PC-9 (cell line): ENCODE data around the gene PTGR1. TPM values are rescaled to one million over a fixed set of nuclear protein-coding genes. Genes with fewer than 3 reads are reported as not detected.
A peak's percentile ranks its signal among the peaks of the same experiment; 100 is the strongest.

ENCODE experiments used
- BruUV-seq: library from RNA; stranded (reverse); fragments of 400-500 nt; replicated peaks from 2 replicates; lab custom pipeline; 2021; lab: Mats Ljungman, UMichigan
- CTCF ChIA-PET: fragments of 300-600 bp; sonication (Branson Sonifier 250); formaldehyde crosslinking; loops from one replicate; lab custom pipeline; 2022; ENCODE audit warnings: antibody characterized with exemption; lab: Charles Lee
- POLR2A ChIA-PET: fragments of 300-600 bp; sonication (Branson Sonifier 250); formaldehyde crosslinking; loops from one replicate; lab custom pipeline; 2022; ENCODE audit warnings: antibody characterized with exemption; ENCODE audit not compliant: unreplicated experiment; lab: Charles Lee
- DNase-seq, 2 experiments: peaks; one replicate each; pipeline versions ENCODE4 v3.0.0 to v3.0.0-alpha.2; 2015 to 2022; ENCODE audit warnings: mixed read lengths in 1 of 2
- H2AFZ ChIP-seq: fragments of 200-600 bp; sonication (generic); 2 replicates; pipeline ENCODE4 v1.8.1; 2017; ENCODE audit warnings: antibody characterized with exemption
- H3F3A ChIP-seq: fragments of 200-600 bp; sonication (generic); 2 replicates; pipeline ENCODE4 v1.8.1; 2017; ENCODE audit warnings: antibody characterized with exemption, mild to moderate bottlenecking, low read depth; ENCODE audit not compliant: insufficient read depth
- H3K27ac ChIP-seq: fragments of 200-600 bp; sonication (generic); 2 replicates; pipeline ENCODE4 v1.6.1; 2016; ENCODE audit warnings: mixed run types
- H3K27me3 ChIP-seq: fragments of 200-600 bp; sonication (generic); 2 replicates; pipeline ENCODE4 v1.6.1; 2016; ENCODE audit warnings: low read depth, mixed run types; ENCODE audit not compliant: insufficient read depth
- H3K36me3 ChIP-seq: fragments of 200-600 bp; sonication (generic); 2 replicates; pipeline ENCODE4 v1.6.1; 2016; ENCODE audit warnings: low read depth, mixed run types
- H3K4me1 ChIP-seq: fragments of 200-600 bp; sonication (generic); replicated peaks from 2 replicates; pipeline ENCODE4 v1.6.1; 2016; ENCODE audit warnings: mixed run types; ENCODE audit not compliant: insufficient read depth
- H3K4me2 ChIP-seq: fragments of 200-600 bp; sonication (generic); 2 replicates; pipeline ENCODE4 v1.6.1; 2017; ENCODE audit warnings: mixed run types
- H3K4me3 ChIP-seq: fragments of 200-600 bp; sonication (generic); 2 replicates; pipeline ENCODE4 v1.6.1; 2016; ENCODE audit warnings: mixed run types
- H3K79me2 ChIP-seq: fragments of 200-600 bp; sonication (generic); 2 replicates; pipeline ENCODE4 v1.6.1; 2017; ENCODE audit warnings: low read depth, mixed run types
- H3K9me2 ChIP-seq: fragments of 200-600 bp; sonication (generic); 2 replicates; pipeline ENCODE4 v1.8.1; 2017; ENCODE audit warnings: mild to moderate bottlenecking; ENCODE audit not compliant: insufficient read depth
- H3K9me3 ChIP-seq: fragments of 200-600 bp; sonication (generic); 2 replicates; pipeline ENCODE4 v1.8.1; 2016; ENCODE audit warnings: low read depth; ENCODE audit not compliant: insufficient read depth
- H4K20me1 ChIP-seq: fragments of 200-600 bp; sonication (generic); 2 replicates; pipeline ENCODE4 v1.8.1; 2017; ENCODE audit not compliant: insufficient read depth
- EZH2 ChIP-seq: fragments of 200-600 bp; sonication (generic); IDR thresholded peaks from 2 replicates; pipeline ENCODE4 v1.8.0; 2017; ENCODE audit warnings: antibody characterized with exemption, low read depth
- intact Hi-C: fragments of 100-400 bp; cut with micrococcal nuclease; formaldehyde crosslinking; loops from one replicate; pipeline ENCODE4 v1.10.0; 2022; ENCODE audit not compliant: unreplicated experiment
- total RNA-seq: library from RNA; stranded (reverse); gene quantifications from 2 replicates; pipeline ENCODE4 v1.2.3, GENCODE V29; 2021
- TF ChIP-seq, protein P1 (sequence below): fragments of 200-600 bp; sonication (generic); conservative IDR thresholded peaks from 2 replicates; pipeline ENCODE4 v1.6.1; 2017; ENCODE audit warnings: mixed run types, antibody characterized with exemption, mild to moderate bottlenecking, moderate library complexity

The PTGR1 gene
- total RNA-seq, 1 experiment from 2014 or later: 635 TPM

DNA sequence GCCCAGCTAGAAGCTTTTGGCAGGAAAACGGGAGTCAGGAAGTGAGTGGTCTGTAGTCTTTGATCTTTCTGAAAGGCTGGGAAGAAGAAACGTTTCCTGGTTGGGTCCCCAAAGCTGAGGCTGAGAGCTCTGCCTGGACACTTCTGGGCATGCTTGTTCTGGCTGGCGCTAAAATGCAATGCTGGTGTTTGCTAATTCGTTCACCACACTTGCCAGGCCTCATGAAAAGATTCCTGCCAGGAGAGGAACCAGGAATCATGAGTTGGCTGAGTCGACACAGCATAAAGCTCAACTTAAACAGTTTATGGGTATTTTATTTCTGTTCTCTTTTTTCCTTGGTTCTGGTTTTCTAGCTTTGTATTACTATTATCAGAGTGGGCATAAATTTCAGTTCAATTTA lies 10.7 kb upstream of the PTGR1 start:
- Histone ChIP-seq H3K4me3 (no peak overlapping the region), H3K36me3 (no peaks in the 10 kb centered on the region), H3K9me2 (no peaks in the 10 kb centered on the region), H3F3A (peaks cover 9% of the 10 kb centered on the region; the same call in 1 of the 2 replicates), H3K27ac (peak overlapping the region; percentile 74), H3K79me2 (no peaks in the 10 kb centered on the region), H3K9me3 (0 out of 2 replicates have a peak, but pooled peaks cover 5% of the 10 kb centered on the region), H3K27me3 (no peaks in the 10 kb centered on the region), H3K4me1 (peaks cover 25% of the 10 kb centered on the region), H4K20me1 (no peaks in the 10 kb centered on the region), H3K4me2 (peak overlapping the region; percentile 45), H2AFZ (0 out of 2 replicates have a peak overlapping the region, but pooled peaks have one; percentile 45)
- intact Hi-C loops: no loop called here
- POLR2A ChIA-PET: interaction anchor here (0.5 to 0.7 kb wide), 3 partner anchors 11 to 26 kb away, joined by 5 to 21 read pairs (median 7); partner anchors contain the start of gene DNAJC25
- BruUV-seq: no TSS peak
- TF ChIP-seq, protein P1, sequence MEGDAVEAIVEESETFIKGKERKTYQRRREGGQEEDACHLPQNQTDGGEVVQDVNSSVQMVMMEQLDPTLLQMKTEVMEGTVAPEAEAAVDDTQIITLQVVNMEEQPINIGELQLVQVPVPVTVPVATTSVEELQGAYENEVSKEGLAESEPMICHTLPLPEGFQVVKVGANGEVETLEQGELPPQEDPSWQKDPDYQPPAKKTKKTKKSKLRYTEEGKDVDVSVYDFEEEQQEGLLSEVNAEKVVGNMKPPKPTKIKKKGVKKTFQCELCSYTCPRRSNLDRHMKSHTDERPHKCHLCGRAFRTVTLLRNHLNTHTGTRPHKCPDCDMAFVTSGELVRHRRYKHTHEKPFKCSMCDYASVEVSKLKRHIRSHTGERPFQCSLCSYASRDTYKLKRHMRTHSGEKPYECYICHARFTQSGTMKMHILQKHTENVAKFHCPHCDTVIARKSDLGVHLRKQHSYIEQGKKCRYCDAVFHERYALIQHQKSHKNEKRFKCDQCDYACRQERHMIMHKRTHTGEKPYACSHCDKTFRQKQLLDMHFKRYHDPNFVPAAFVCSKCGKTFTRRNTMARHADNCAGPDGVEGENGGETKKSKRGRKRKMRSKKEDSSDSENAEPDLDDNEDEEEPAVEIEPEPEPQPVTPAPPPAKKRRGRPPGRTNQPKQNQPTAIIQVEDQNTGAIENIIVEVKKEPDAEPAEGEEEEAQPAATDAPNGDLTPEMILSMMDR: no peak
- TF ChIP-seq EZH2: no peak
- no peak for DNase-seq
- CTCF ChIA-PET: interaction anchor here (0.6 to 0.7 kb wide), 3 partner anchors 9 to 948 kb away, joined by 3 to 7 read pairs (median 3); no protein-coding TSS in a partner anchor

DNA sequence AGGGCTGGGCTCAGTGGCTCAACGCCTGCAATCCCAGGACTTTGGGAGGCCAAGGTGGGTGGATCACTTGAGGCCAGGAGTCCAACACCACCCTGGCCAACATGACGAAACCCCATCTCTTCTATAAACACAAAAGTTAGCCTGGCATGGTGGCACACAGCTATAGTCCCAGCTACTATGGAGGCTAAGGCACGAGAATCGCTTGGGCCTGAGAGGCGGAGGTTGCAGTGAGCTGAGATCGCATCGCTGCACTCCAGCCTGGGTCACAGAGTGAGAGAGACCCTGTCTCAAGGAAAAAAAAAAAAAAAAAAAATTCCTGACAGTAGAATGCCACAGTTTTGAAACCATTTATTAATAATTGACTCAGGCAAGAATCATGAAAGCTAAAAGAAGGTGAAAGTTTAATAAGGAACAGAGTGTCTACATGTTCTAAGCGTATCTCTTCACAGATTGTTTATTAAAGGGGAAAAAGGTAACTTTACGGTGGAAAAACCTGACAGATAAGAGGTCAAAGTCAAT lies 5.7 kb upstream of the PTGR1 start:
- Histone ChIP-seq H4K20me1 (no peaks in the 10 kb centered on the region), H3K9me2 (no peaks in the 10 kb centered on the region), H3K79me2 (peaks cover 7% of the 10 kb centered on the region), H3K27ac (no peak overlapping the region), H2AFZ (peak overlapping the region; percentile 25; the same call in 1 of the 2 replicates), H3K9me3 (0 out of 2 replicates have a peak, but pooled peaks cover 4% of the 10 kb centered on the region), H3K36me3 (no peaks in the 10 kb centered on the region), H3K4me2 (no peak overlapping the region), H3K4me1 (peaks cover 43% of the 10 kb centered on the region), H3K27me3 (no peaks in the 10 kb centered on the region), H3F3A (peaks cover 31% of the 10 kb centered on the region), H3K4me3 (no peak overlapping the region)
- TF ChIP-seq EZH2: no peak
- TF ChIP-seq, protein P1: no peak
- ChIA-PET CTCF (no interaction called here), POLR2A (interaction anchor here (0.7 kb wide), 1 partner anchor 16 kb away, joined by 9 read pairs; no protein-coding TSS in a partner anchor)
- intact Hi-C loops: no loop called here
- DNase-seq: no peak
- BruUV-seq: no TSS peak

DNA sequence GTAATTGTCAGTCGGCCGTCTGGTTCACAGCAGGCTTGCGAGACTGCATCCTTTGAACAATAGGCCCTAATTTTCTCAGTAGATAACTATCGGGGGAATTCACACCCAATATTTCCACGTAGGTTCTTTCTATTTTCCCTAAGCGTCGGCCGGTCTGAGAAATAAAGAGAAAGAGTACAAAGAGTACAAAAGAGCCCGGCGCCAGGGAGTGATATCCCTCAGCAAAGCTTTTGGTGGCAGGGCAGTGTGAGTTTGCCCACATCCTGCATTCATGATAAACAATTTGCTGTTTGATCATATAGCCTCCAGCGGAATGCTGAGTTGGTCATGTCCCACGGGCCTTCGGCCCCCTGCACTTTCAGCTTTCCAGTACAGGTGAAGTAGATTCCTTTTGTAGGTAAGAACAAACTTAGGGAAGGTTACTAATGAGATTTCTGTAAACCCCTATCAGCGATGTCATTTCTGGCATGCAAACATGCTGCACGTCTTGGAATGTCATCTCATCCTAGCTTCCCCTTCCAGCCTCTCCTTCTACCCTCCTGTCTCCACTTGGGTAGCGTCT lies 4.7 kb upstream of the PTGR1 start:
- CTCF ChIA-PET: no interaction called here
- DNase-seq: no peak
- no TSS peak for BruUV-seq
- Histone ChIP-seq H3K9me3 (no peaks in the 10 kb centered on the region), H3K4me1 (peaks cover 44% of the 10 kb centered on the region), H3K27me3 (no peaks in the 10 kb centered on the region), H3K27ac (no peak overlapping the region), H3K4me2 (no peak overlapping the region), H3F3A (peaks cover 31% of the 10 kb centered on the region), H2AFZ (no peak overlapping the region), H3K79me2 (peaks cover 17% of the 10 kb centered on the region), H3K4me3 (no peak overlapping the region), H3K9me2 (no peaks in the 10 kb centered on the region), H3K36me3 (no peaks in the 10 kb centered on the region), H4K20me1 (no peaks in the 10 kb centered on the region)
- no peak for TF ChIP-seq EZH2
- TF ChIP-seq, protein P1: no peak
- POLR2A ChIA-PET: no interaction called here
- intact Hi-C loops: no loop called here
